ENCODE measurements around the gene DAZAP2. TPM values are rescaled to one million over a fixed set of nuclear protein-coding genes. Genes with fewer than 3 reads are reported as not detected.

The DAZAP2 gene
- total and polyA plus RNA-seq, 2 of the 13 experiments (the other 11 are each of a cell fraction or from before 2014, with no cell fraction given), result 64.5 to 222 TPM

DNA sequence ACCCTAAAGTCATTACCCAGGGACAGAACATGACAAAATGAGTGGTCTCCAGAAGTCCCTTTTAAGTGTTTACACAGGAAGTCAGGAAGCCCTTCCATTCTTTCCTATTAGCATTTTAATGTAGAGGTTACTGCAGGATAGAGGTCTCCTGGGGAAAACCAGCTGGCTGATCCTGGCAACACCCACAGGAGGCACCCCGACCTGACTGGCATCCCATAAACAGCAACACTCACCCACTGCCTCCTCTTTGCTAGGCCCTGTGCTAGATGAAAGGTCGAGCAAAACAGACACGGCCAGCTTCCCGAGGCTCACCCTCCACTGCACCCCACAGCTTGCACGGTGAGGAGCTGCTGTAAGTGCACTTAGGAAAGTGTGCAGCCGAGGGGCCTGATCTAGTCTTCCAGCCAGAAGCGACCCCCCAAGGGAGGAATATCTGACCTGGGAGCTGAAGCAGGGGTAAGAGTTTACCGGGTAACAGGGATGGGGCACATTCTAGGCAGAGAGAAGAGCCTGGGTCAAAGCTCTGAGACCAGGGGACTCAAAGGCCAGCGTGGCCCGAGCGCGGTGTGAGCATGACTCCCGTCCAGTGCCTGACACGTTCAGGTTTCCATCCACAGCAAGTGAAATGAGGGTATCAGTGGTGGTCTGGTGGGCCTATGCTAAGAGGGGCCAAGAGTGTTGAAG lies 9.0 kb downstream of the DAZAP2 start:
- peak overlapping the region; percentile 20 for H3K27ac ChIP-seq (ENCODE audit: extremely low read length, insufficient read depth, low read length)
- 79% methylated on average over 10 of the region's 14 CpGs for WGBS (ENCODE audit: low lambda C conversion rate)
- peak; percentile 30 for ATAC-seq
- no peak overlapping the region for H3K4me2 ChIP-seq (ENCODE audit: low read depth, low read length)
- H3K79me2 ChIP-seq (ENCODE audit: insufficient read depth, low read length), result no peaks in the 10 kb centered on the region
- peaks cover 23% of the 10 kb centered on the region for H3K4me1 ChIP-seq (ENCODE audit: insufficient read depth, low read length)
- H3K27me3 ChIP-seq (ENCODE audit: control insufficient read depth in 1 of 2, insufficient read depth in 2 of 2, low read length in 2 of 2), result no peaks in the 10 kb centered on the region
- no peaks in the 10 kb centered on the region for H4K20me1 ChIP-seq (ENCODE audit: insufficient read depth, low read length)
- peaks cover 6% of the 10 kb centered on the region in 2 experiments; a peak in 4 of 5 replicates for H3K36me3 ChIP-seq (replicated peaks in 1 of 2; ENCODE audit: control insufficient read depth in 1 of 2, insufficient read depth in 2 of 2, low read length in 2 of 2)
- H3K4me3 ChIP-seq (replicated peaks in 1 of 3; ENCODE audit: insufficient read depth in 1 of 3, low read depth in 2 of 3, low read length in 3 of 3), result no peak overlapping the region
- in situ Hi-C loops (cut with HindIII; ENCODE audit: extremely low pct_ligation_motif_present, low pct_unique_long_range_greater_than_20kb), result no loop called here
- no TSS peak for BruUV-seq (replicated peaks)
- intact Hi-C loops (cut with micrococcal nuclease; ENCODE audit: unreplicated experiment), result loop anchor here (10.0 kb wide), 1 partner anchor 203 kb away; the partner anchor contains the start of gene LETMD1
- FAIRE-seq, result no peak
- no peak for DNase-seq (ENCODE audit: low spot score)
- TF ChIP-seq CHCHD3 (CRISPR knock-in tag; IDR thresholded peaks at IDR 0.05), result no peak
- TF ChIP-seq ZNF710 (CRISPR knock-in tag; IDR thresholded peaks at IDR 0.05; ENCODE audit: borderline replicate concordance), result no peak
- TF ChIP-seq AHR (CRISPR knock-in tag; IDR thresholded peaks at IDR 0.05), result no peak
- TF ChIP-seq SOX6 (IDR thresholded peaks at IDR 0.05), result no peak
- TF ChIP-seq SOX6 (CRISPR knock-in tag; IDR thresholded peaks at IDR 0.05), result no peak
- no peak for TF ChIP-seq PBX2 (CRISPR knock-in tag; IDR thresholded peaks at IDR 0.05)
- TF ChIP-seq SP4 (CRISPR knock-in tag; IDR thresholded peaks at IDR 0.05), result no peak
- TF ChIP-seq ZNF670 (CRISPR knock-in tag; IDR thresholded peaks at IDR 0.05; ENCODE audit: borderline replicate concordance), result no peak
- no peak for TF ChIP-seq HMG20B (CRISPR knock-in tag; conservative IDR thresholded peaks at IDR 0.05)
- no peak for TF ChIP-seq ZNF331 (CRISPR knock-in tag; IDR thresholded peaks at IDR 0.05)
- no peak for TF ChIP-seq SATB2 (CRISPR knock-in tag; IDR thresholded peaks at IDR 0.05)
- no peak for TF ChIP-seq IRF9 (CRISPR knock-in tag; IDR thresholded peaks at IDR 0.05; ENCODE audit: borderline replicate concordance)
- no peak for TF ChIP-seq ZNF207 (IDR thresholded peaks at IDR 0.05; ENCODE audit: borderline replicate concordance)
- TF ChIP-seq, protein P1, sequence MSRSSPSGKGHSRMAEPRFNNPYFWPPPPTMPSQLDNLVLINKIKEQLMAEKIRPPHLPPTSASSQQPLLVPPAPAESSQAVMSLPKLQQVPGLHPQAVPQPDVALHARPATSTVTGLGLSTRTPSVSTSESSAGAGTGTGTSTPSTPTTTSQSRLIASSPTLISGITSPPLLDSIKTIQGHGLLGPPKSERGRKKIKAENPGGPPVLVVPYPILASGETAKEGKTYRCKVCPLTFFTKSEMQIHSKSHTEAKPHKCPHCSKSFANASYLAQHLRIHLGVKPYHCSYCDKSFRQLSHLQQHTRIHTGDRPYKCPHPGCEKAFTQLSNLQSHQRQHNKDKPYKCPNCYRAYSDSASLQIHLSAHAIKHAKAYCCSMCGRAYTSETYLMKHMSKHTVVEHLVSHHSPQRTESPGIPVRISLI (CRISPR knock-in tag; IDR thresholded peaks at IDR 0.05; ENCODE audit: borderline replicate concordance), result no peak
- TF ChIP-seq ZNF577 (CRISPR knock-in tag; IDR thresholded peaks at IDR 0.05; ENCODE audit: borderline replicate concordance, low read depth), result no peak
- TF ChIP-seq XRCC5 (optimal IDR thresholded peaks at IDR 0.05; ENCODE audit: low read length), result no peak
- CTCF ChIA-PET (ENCODE audit: low intra/inter-chr PET ratio, low total read pairs), result no interaction called here
- H2AFZ ChIP-seq (ENCODE audit: low read length), result no peak overlapping the region
- H3K9me3 ChIP-seq (ENCODE audit: low read length), result no peaks in the 10 kb centered on the region
- POLR2A ChIA-PET, result interaction anchor here (1.4 to 1.5 kb wide), 2 partner anchors 9 to 30 kb away, joined by 5 to 7 read pairs; partner anchors contain the start of genes DAZAP2 and POU6F1
- H3K9ac ChIP-seq (ENCODE audit: insufficient read depth, low read depth, low read length), result no peak overlapping the region

All from HepG2 (cell line).